Measurements from ENCODE around the gene IQSEC1. TPM values are rescaled to one million over a fixed set of nuclear protein-coding genes. Genes with fewer than 3 reads are reported as not detected.
"Not testable (repeated sequence)": the region's sequence is repeated elsewhere in the genome, so short reads cannot be mapped to it uniquely, and the experiment has no call there.

The IQSEC1 gene
- total and polyA plus RNA-seq, 10 of the 15 experiments (the other 5 are each of a cell fraction or from before 2014, with no cell fraction given): 0.92 to 55.2 (median 8.5) TPM

DNA sequence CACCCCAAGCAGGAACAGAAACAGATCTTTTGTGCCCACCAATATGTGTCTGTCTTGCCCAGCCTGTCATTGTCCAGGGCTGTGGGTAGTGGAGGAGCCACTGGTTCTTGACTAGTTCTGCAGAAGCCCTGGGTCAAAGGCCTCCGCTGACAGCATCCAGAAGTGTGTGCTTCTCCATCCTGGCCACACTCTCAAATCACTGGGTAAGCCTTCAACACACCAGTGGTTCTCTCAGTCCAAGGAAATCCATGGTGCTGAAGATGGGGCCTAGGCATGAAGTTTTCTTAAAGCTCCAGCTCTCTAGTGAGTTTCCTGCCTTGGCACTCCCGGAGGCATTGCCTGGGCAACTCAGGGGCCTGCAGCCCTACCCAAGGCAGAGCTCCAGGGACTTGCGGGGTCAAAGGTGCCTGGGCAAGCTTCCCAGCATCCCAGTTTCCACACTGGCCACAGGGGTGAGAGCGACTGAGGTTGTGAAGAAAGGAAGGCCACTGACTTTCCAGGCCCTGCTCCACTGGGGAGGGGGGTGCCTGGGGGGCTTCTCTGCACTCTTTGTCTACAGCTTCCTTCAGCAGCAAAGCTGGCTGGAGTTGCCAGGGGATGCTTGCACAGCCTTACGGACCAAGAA is 193.9 kb downstream of the IQSEC1 start:
- Histone ChIP-seq H3K27ac (ENCODE audit: control insufficient read depth, insufficient read depth) (no peak overlapping the region), H3K4me1 (ENCODE audit: control insufficient read depth, insufficient read depth, low read length) (peaks cover 14% of the 10 kb centered on the region), H4K20me1 (ENCODE audit: control insufficient read depth, insufficient read depth) (no peaks in the 10 kb centered on the region), H3K9me3 (replicated peaks; ENCODE audit: control insufficient read depth, insufficient read depth, low read length) (no peaks in the 10 kb centered on the region; the same call in 2 of the 3 replicates), H3K4me2 (ENCODE audit: control insufficient read depth, insufficient read depth) (no peak overlapping the region), H3K27me3 (replicated peaks in 1 of 2; ENCODE audit: control insufficient read depth in 2 of 2, insufficient read depth in 2 of 2, low read length in 1 of 2) (no peaks in the 10 kb centered on the region), H3K4me3 (no peak overlapping the region), H2AFZ (ENCODE audit: control insufficient read depth, low read depth, low read length) (no peak overlapping the region), H3K9ac (ENCODE audit: control insufficient read depth, insufficient read depth, low read length) (no peak overlapping the region), H3K79me2 (ENCODE audit: control insufficient read depth, insufficient read depth, low read length) (no peaks in the 10 kb centered on the region), H3K36me3 (ENCODE audit: control insufficient read depth in 2 of 2, insufficient read depth in 2 of 2, low read length in 1 of 2) (no peaks in the 10 kb centered on the region)
- BruUV-seq (replicated peaks): no TSS peak
- ATAC-seq: no peak
- FAIRE-seq: no peak
- SMC1A ChIA-PET (ENCODE audit: uncharacterized antibody, unreplicated experiment): interaction anchor here (0.6 kb wide), 1 partner anchor 254 kb away, joined by 3 read pairs; no protein-coding TSS in a partner anchor
- DNase-seq (ENCODE audit: low read depth, low spot score): no peak
- RAD21 ChIA-PET (ENCODE audit: unreplicated experiment): no interaction called here
- in situ Hi-C loops (cut with MboI): no loop called here
- POLR2A ChIA-PET: no interaction called here
- intact Hi-C loops (cut with micrococcal nuclease; ENCODE audit: unreplicated experiment): no loop called here
- CTCF ChIA-PET: interaction anchor here (0.9 to 15.3 kb wide), 4 partner anchors 9 to 105 kb away, joined by 3 to 271 read pairs (median 6); no protein-coding TSS in a partner anchor
- TF ChIP-seq, protein P1, sequence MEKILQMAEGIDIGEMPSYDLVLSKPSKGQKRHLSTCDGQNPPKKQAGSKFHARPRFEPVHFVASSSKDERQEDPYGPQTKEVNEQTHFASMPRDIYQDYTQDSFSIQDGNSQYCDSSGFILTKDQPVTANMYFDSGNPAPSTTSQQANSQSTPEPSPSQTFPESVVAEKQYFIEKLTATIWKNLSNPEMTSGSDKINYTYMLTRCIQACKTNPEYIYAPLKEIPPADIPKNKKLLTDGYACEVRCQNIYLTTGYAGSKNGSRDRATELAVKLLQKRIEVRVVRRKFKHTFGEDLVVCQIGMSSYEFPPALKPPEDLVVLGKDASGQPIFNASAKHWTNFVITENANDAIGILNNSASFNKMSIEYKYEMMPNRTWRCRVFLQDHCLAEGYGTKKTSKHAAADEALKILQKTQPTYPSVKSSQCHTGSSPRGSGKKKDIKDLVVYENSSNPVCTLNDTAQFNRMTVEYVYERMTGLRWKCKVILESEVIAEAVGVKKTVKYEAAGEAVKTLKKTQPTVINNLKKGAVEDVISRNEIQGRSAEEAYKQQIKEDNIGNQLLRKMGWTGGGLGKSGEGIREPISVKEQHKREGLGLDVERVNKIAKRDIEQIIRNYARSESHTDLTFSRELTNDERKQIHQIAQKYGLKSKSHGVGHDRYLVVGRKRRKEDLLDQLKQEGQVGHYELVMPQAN (conservative IDR thresholded peaks at IDR 0.05): no peak
- no peak for TF ChIP-seq RBBP5 (conservative IDR thresholded peaks at IDR 0.05)
- TF ChIP-seq, protein P2, sequence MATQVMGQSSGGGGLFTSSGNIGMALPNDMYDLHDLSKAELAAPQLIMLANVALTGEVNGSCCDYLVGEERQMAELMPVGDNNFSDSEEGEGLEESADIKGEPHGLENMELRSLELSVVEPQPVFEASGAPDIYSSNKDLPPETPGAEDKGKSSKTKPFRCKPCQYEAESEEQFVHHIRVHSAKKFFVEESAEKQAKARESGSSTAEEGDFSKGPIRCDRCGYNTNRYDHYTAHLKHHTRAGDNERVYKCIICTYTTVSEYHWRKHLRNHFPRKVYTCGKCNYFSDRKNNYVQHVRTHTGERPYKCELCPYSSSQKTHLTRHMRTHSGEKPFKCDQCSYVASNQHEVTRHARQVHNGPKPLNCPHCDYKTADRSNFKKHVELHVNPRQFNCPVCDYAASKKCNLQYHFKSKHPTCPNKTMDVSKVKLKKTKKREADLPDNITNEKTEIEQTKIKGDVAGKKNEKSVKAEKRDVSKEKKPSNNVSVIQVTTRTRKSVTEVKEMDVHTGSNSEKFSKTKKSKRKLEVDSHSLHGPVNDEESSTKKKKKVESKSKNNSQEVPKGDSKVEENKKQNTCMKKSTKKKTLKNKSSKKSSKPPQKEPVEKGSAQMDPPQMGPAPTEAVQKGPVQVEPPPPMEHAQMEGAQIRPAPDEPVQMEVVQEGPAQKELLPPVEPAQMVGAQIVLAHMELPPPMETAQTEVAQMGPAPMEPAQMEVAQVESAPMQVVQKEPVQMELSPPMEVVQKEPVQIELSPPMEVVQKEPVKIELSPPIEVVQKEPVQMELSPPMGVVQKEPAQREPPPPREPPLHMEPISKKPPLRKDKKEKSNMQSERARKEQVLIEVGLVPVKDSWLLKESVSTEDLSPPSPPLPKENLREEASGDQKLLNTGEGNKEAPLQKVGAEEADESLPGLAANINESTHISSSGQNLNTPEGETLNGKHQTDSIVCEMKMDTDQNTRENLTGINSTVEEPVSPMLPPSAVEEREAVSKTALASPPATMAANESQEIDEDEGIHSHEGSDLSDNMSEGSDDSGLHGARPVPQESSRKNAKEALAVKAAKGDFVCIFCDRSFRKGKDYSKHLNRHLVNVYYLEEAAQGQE (IDR thresholded peaks at IDR 0.05; ENCODE audit: low read depth, low read length): peak; percentile 56; the same call in 1 of the 2 replicates
- 77% methylated on average over 5 of the region's 5 CpGs for WGBS (ENCODE audit: insufficient coverage, insufficient replicate concordance, low lambda C conversion rate, missing lambda C conversion rate)

DNA sequence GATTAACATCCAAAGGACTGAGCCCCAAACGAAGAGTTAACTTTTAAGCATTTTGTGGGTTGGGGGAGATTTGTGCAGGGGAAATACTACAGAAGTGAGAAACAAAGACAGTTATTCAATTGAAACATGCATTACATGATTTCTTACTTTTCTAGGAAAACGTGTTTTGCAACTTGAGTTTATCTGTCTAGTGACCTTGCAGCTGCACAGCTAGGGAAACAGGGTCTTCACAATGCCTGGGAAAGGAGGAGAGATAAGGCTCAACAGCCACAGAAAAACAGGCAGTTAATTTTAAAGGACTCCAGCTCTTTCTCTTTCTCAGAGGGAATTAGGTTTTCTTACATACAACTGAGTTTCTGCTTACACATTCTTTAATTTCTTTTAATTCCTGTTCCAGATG is 194.5 kb downstream of the IQSEC1 start:
- H3K27me3 ChIP-seq (replicated peaks in 1 of 2; ENCODE audit: control insufficient read depth in 2 of 2, insufficient read depth in 2 of 2, low read length in 1 of 2); ATAC-seq; in situ Hi-C loops (cut with MboI); H3K36me3 ChIP-seq (ENCODE audit: control insufficient read depth in 2 of 2, insufficient read depth in 2 of 2, low read length in 1 of 2); H3K4me2 ChIP-seq (ENCODE audit: control insufficient read depth, insufficient read depth); SMC1A ChIA-PET (ENCODE audit: uncharacterized antibody, unreplicated experiment); H2AFZ ChIP-seq (ENCODE audit: control insufficient read depth, low read depth, low read length); H3K27ac ChIP-seq (ENCODE audit: control insufficient read depth, insufficient read depth); H3K4me3 ChIP-seq; H4K20me1 ChIP-seq (ENCODE audit: control insufficient read depth, insufficient read depth); POLR2A ChIA-PET; H3K9ac ChIP-seq (ENCODE audit: control insufficient read depth, insufficient read depth, low read length); FAIRE-seq; DNase-seq (ENCODE audit: low read depth, low spot score); H3K9me3 ChIP-seq (replicated peaks; ENCODE audit: control insufficient read depth, insufficient read depth, low read length); intact Hi-C loops (cut with micrococcal nuclease; ENCODE audit: unreplicated experiment); BruUV-seq (replicated peaks); H3K79me2 ChIP-seq (ENCODE audit: control insufficient read depth, insufficient read depth, low read length): not testable (repeated sequence)
- 37% methylated on average over 2 of the region's 2 CpGs for WGBS (ENCODE audit: insufficient coverage, insufficient replicate concordance, low lambda C conversion rate, missing lambda C conversion rate)
- CTCF ChIA-PET: interaction anchor here (0.9 to 15.3 kb wide), 3 partner anchors 9 to 106 kb away, joined by 3 to 271 read pairs (median 3); no protein-coding TSS in a partner anchor
- H3K4me1 ChIP-seq (ENCODE audit: control insufficient read depth, insufficient read depth, low read length): peaks cover 14% of the 10 kb centered on the region
- RAD21 ChIA-PET (ENCODE audit: unreplicated experiment): interaction anchor here (1.3 kb wide), 1 partner anchor 11 kb away, joined by 4 read pairs; no protein-coding TSS in a partner anchor

All from GM12878 (cell line).